ENCODE results near the gene ST7L.

ST7L gene

DNA sequence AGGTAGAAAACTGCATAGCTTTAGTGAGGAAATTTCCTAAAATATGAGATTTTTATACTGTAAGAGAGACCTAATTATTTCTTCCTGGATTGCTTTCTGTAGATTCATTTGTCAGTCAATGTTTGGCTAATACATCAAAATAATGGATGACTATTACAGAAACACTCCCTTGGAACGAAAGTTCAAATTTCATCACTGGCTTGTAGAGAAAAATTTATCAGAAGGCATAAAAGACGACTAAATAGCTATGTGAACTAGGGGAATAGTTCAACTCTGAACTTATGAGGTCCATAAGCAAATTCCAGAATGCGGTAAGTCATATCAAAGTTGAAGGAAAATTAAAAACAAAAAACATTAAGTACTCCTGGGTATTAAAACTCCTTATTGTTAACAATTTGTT, 74.2 kb downstream of the ST7L start:
- no peak for DNase-seq

DNA sequence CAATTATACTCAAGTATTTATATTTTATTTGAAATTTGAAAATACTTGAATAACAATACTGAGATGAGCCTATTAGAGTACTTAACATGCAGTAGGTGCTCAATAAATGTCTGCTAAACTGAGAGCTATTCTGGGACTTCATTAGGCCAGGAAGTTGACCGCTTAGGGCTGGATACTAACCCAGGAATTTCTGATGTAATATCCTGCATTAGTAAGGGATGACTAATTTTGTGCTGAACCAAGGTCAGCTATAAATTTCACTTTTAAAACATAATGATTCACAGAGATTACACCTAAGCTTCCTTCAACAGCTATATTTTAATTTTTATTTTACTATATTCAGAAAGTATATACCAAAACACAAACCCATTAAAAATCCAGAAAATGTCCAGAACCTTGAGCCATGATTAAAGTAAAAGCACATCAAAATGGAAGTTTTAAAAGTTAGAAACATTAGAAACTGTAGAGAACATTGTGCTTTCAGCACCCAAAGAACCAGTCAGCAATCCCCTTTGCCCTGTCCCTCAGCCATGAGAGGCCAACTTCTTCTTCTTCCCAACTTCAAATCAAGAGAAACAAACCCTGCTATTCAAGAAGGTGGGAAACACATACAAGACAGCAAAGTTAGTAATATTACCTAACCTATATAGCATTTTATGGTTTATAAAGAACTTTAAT, 74.8 kb downstream of the ST7L start:
- DNase-seq: no peak

DNA sequence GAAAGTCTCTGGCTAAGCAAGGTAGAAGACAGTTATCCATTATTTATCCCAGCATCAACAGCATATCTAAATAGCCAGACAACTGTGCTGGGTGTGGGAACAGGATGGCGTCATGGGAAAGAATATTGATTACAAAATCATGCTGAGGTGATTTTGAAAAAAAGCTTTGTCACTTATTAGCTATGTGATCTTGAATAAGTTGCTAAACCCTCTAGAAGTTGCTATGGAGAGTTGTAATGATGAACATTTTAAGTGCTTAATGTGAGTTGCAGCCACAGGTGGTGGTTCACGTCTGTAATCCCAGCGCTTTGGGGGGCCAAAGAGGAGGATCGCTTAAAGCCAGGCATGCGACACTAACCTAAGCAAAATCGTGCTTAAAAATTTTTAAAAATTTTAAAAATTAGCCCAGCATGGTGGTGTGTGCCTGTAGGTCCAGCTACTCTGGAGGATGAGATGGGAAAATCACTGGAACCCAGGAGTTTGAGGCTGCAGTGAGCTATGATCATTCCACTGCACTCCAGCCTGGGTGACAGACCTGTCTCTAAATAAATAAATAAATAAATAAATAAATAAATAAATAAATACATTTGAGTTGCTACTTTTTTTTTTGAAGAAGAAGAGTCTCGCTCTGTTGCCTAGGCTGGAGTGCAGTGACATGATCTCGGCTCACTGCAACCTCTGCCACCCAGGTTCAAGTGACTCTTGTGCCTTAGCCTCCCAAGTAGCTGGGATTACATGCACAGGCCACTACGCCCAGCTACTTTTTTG, 76.6 kb downstream of the ST7L start:
- DNase-seq: no peak

DNA sequence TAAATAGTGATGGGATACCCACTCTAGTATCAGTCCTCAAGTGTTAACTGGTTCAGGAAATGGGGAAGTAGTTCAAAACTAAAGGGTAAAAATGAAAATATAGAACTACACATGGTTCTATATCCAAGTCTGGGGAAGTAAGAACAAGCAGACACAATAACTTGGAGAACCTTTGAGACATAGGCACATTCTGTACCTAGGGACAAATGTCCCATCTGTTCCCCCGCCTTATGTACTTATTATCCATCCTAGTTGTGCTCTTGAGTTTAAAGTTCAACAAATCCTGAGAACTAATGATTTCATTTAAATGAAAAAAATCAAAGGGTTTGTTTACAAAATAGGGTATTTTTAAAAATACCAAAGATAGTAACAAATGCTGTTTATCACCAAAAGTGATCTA, 77.6 kb downstream of the ST7L start:
- no peak for DNase-seq

DNA sequence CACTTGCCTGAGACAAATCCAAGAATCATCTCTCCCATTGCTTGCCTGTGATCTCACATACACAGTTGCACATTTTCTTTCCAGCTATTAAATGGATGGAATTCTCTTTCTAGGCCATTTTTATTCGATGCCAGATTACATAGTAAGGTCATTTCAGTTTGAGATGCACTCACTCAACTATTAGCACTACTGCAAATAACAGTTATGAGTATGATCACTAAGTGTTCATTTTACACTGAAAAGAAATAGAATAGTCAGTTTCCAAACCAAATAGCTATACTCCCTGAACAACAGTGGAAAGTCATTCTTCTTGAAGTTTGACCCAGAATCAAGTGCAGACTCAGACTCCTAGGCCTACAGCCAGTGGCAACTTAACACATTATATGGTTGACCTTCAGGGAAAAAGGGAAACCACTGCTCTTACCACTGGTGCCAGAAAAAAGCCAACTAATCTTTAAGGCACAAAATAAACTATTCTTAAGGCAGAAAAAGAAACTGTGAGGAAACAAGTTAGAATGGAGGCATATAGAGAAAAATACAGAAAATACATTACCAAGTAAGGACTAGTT, 78.6 kb downstream of the ST7L start:
- DNase-seq: no peak

DNA sequence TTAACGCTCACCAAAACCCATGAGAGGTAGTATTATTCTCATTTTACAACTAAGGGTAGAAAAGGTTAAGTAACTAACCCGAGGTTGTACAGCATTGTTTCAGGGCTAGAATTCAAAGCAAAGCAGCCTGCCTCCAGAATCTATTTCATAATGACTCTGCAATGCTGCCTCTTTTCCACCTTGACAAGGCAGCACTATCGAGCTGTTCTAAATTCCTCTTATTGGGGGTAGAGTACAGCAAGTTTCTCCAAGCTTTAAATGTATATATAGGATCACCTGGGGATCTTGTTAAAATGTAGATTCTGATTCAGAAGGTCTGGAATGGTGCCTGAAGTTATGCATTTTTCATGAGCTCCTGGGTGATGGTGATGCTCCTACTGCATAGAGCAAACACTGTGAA, 80.1 kb downstream of the ST7L start:
- no peak for DNase-seq

DNA sequence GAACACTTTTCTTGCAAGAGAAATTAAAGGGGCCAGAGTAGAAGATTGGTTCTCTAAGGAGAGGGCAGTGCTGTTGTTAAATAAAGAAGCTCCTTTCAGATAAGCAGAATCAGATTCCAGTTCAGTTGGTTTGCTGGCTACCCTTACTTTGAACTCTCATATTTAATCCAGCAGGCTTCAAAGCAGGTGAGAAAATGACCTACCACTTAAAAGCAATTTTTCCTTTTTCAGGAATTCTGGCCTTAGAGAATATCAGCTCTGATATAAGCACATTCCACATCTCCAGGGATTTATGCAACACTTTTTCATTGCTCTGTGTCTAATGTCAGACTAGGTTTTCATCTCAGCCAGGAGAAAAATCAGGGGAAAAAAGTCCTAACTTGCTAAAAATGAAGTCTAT, 81.5 kb downstream of the ST7L start:
- no peak for DNase-seq

DNA sequence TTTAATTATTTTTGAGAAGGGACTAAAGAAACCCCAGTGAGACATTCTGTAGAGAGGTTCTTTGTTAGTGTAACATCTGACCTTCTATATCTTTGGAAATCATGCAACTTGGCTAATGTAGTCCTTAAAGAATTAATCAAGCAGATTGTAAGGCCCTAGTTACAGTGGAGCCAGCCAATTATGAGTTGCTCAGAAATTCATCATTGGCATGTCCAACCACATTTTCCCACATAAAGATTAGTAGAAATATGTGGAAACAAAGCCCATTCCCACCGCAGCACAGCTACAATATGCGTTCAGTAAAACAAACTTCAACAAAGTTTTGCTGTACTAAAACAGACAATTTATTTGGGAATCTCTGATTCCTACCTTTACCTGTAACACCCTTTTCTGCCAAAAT, 82.4 kb downstream of the ST7L start:
- no peak for DNase-seq

DNA sequence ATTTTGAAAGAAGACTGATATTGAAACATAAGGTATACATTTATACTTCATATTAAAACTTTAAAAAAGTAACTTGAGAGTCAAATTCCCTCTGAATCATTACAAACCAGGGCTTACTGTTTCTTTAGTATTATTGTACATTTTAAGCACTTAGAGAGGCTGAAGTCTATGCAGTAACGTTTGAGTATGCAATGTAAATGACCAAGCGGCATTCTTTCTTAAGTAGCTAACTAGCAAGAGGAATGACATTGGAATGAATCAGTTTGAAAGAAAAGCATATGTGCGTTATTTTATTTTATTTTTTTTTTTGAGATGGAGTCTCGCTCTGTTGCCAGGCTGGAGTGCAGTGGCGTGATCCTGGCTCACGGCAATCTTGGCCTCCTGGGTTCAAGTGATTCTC, 85.9 kb downstream of the ST7L start:
- no peak for DNase-seq

DNA sequence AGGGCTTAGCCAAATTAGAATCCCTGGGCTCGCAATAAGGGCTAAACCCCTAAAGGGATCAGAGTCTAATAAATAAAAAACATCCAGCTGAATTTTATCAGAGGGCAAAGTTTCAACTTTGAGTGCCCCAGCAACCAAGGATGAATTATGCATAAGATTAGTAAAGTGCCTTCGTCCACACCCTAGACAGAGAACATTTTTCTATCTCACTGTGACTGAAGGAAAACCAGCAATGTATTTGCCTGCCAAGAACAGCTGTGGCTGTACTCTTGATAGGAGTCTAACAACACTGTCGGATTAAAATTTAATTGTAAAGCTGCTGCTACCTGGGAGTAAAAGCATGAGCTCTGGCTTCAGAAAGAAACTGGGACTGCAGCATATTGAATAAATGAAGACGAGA, 86.9 kb downstream of the ST7L start:
- DNase-seq: no peak

DNA sequence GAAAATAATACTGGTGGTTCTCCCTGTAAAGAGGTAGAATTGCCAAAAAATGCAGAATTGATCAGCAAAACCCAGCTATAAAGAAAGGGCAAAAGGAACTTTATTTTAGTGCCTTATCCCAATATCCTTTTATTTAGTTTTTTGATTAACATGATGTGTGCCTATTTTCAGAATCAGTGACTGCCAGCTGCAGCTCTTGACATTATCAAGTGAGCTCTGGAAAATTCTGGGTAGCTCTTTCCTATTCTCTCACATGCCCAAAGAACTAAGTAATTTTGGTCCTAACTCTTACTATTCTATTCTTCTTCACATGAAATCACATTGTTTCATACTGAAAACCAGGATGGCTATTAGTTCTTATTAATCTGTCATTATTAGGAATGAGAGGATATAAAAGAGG, 88.1 kb downstream of the ST7L start:
- no peak for DNase-seq

DNA sequence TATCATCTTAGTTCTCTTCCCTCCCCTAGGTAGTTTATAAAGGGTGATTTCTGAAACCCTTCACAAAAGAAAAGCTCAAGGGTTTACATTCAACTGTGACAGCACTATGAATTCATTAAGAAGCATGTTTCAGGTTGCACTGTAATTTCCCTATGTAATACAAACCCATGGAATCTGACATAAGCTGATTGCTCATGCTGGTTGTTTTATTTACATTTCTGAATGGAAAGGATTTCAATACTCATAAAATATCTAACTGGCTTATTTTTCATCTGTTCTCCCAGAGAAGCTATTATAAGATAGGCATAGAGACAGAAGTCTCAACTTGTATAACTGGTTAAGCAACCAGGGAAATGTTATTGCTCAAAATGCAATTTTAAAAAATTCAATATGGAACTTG, 89.6 kb downstream of the ST7L start:
- DNase-seq: no peak

DNA sequence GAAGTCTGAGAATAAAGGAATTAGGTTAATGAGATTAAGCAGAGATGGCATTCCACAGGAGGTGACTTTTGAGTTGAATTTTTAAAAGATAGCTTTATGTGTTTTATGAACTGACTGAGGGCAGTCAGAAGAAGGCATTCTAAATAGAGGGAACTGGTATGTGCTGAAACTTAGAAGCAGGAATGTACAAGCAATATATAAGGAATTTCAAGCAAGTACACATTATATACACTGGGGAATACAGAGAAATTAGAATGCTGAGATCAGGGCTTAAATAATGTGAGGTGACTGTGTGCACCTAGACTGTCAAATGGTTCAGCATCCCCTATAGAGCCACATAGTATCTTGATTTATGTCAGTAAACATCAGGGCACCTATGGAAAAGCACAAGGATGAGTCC, 90.9 kb downstream of the ST7L start:
- DNase-seq: no peak

DNA sequence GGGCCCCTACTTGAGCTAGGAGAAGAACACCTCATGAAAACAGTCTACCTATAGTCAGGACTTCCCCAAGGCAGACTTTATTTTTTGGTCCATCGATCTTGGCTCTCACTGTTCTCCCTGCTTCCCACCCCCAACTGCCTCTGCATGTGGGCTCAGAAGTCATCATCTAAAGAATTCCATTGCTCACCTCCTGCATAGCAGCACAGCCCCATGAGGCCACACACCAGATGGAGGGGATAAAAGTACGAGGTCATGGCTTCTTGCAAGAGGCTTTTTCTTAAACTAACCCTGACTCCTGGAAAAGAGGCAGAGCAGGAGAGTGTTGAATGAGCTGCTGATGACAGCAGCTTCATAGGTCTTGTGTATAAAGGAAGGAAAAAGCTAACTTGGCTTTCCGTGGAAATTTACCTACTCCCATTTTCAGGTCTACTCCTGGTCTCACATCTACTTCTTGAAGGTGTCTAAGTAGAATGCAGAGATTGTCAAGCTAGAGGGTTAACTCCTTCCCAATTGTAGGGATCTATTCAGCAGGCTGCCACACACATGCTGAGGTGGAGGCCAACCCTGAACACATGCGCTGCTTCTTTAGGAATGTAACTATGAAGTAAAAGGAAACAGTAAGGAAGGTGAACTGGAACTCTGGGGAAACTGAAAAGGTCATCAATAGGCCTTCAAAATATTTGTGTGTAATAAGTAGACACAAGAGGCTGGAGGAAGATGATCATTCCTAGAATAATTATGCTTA, 91.5 kb downstream of the ST7L start:
- DNase-seq: no peak

DNA sequence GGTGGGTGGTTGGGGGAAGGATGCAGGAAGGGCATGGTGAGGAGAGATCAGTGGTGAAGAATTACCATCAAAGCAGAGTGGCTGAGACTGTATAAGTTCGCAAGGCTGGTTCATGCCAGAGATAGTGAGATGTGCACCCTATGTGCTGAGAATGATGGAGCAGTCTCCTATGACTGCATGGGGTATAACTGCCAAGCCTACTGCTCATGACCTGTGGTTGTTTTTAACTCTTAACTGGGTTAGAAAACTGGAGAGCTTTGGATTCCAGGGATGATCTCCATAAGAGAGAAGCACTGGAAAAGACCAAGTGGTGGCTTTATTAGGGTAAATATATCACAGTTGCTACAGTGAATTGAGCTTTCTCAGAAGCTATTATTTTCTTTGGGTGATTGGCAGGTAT, 94.0 kb downstream of the ST7L start:
- DNase-seq: no peak

DNA sequence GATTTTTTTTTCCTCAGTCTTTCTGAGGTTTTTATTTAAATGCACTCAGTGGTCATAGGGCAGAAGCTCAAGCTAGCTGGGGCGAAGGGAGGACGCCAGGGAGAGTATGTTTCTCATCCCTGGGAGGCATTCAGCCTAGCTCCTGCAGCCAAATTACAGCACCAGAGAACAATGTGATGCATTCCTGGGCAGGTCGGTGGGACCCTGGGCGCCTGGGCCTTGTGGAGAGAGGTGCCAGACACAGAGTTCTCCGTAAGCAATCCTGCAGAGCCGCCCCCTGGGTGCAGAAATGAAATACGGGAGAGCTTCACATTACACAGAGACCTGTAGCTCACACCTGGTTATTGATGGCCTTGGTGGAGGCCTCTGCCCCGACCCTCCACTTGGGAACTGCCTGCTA, 94.7 kb downstream of the ST7L start:
- no peak for DNase-seq

DNA sequence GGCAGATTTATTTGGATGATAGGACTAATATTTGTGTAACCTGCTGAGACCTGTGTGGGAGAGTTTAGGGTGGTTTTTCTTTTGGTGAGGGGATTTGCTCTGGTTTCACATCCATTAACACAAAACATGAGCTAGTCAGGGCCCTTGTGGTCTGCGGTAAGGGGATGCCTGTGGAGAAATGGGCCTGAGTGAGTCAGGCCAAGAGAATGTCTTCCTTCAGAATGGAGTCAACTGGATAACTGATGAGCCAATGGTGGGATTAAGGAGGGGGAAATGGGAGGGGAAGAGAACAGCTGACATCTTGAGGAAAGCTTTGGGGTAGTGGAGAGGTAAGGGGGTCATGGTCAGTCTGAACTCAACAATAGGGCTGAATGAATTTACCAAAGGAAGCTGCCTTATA, 96.3 kb downstream of the ST7L start:
- DNase-seq: no peak

DNA sequence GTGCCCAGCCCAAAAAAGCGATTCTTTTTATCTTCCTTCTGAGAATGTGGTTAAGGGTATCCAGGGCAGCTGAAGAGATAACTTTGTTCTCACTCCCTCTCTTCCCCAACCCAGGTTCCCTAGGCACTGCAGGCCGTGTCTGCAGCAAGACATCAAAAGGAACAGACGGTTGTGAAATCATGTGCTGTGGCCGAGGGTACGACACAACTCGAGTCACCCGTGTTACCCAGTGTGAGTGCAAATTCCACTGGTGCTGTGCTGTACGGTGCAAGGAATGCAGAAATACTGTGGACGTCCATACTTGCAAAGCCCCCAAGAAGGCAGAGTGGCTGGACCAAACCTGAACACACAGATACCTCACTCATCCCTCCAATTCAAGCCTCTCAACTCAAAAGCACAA, 98.8 kb downstream of the ST7L start:
- no peak for DNase-seq

DNA sequence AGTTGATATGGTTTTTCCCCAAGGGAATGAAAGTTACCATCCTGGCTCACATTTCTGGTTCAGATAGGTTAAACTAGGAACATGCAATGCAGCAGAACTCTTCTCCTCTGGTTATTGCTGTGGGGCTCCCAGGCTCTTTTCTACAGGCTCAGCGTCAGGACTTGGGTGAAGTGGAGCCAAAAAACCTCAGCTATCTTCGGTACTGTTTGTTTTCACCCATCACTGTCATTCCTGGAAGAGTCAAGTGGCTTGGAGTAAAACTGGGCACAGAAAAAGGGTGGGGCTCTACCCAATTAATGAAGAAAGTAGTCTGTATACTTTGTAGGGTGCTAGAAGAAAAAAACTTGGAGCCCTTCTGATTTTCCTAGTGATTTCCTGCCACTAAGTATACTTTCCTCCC, 100.8 kb downstream of the ST7L start:
- DNase-seq: no peak

DNA sequence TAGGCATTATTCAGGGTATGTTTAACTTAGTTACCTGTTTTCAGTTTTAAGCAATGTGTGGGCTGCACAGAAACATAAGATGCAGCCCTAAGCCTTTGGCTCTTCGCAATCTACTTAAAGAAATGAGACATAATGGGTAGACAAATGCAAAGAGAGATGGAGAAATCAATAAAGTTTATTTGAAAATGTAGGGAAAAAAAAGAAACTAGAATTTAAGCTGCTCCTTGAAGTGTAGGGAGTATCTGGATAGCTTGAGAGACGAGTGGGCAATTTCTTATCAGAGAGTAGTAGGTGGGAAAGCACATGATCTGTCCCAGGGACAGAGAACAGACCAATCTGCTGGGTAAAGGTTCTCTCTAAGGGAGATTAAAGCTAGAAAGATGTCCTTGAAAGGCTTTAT, 101.3 kb downstream of the ST7L start:
- DNase-seq: no peak

DNA sequence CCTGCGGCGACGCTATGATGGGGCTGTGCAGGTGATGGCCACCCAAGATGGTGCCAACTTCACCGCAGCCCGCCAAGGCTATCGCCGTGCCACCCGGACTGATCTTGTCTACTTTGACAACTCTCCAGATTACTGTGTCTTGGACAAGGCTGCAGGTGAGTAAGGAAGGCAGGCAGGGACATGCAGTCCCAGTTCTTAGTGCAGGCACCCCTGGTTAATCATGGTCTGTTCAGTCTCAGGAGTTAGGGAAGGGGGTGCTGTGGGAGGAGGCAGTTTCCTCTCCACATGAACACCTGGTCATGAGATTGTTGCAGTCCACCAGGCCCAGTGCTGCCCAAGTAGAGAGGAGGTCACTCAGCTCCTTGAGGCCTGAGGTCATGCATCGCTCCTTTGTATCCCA, 101.7 kb downstream of the ST7L start:
- DNase-seq: no peak

DNA sequence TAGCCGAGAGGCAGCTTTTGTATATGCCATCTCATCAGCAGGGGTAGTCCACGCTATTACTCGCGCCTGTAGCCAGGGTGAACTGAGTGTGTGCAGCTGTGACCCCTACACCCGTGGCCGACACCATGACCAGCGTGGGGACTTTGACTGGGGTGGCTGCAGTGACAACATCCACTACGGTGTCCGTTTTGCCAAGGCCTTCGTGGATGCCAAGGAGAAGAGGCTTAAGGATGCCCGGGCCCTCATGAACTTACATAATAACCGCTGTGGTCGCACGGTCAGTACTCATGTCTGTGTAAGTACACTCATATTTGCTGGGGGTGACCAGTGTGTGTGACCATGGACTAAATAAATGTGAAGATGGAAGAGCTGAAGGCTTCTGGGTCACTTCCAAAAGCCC, 102.8 kb downstream of the ST7L start:
- no peak for DNase-seq

DNA sequence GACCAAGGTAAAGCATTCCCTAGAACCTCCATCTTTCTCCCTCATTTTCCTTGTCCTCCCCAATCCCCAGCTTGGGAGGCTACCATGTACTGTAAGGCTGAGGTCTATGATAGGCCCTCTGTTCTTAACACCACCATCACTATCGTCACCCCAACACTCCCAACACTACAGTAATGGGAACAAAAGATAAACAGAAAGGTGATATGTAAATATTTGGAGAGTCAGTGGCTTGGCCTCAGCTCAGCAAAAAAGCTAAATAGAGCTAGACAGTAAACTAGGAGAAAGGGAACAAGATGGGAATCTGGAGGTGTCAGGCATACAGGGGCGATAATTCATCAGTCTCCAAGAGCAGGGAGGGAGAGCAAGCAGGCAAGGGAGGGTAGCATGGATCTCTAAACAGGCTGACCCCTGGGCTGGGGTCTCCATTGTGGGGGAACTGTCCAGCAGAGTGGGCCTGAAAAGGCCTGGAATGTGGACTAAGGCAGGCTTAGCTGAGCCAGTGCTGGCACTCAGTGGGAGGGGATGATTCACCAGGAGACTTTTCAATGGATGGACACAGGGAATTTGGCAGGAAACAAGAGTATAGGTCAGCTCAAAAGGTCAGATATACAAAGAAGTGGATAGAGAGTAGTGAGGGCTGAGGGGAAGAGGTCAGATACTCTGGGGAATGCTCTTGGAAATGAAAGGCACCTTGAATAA, 103.5 kb downstream of the ST7L start:
- DNase-seq: no peak
